Panc1 (cell line): Measurements from ENCODE around the gene IFITM1. TPM values are rescaled to one million over a fixed set of nuclear protein-coding genes. Genes with fewer than 3 reads are reported as not detected.

ENCODE experiments used
- ATAC-seq: fragments of 200-7000 bp; cut with Tn5 transposase; 2 replicates; pipeline ENCODE4 v1.9.1; 2020; ENCODE audit warnings: mild to moderate bottlenecking, moderate library complexity
- BruUV-seq: library from RNA; stranded (reverse); fragments of 400-500 nt; replicated peaks from 2 replicates; lab custom pipeline; 2021; lab: Mats Ljungman, UMichigan
- CTCF ChIA-PET: fragments of 300-600 bp; sonication (Branson Sonifier 250); formaldehyde crosslinking; loops from one replicate; lab custom pipeline; 2022; ENCODE audit warnings: antibody characterized with exemption; lab: Charles Lee
- POLR2A ChIA-PET: fragments of 300-600 bp; sonication (Branson Sonifier 250); formaldehyde crosslinking; loops from one replicate; lab custom pipeline; 2022; ENCODE audit warnings: antibody characterized with exemption; lab: Charles Lee
- DNase-seq: peaks from one replicate; pipeline ENCODE4 v3.0.0-alpha.2; 2010; ENCODE audit warnings: low read depth, low spot score
- H3K27ac ChIP-seq: 2 replicates; pipeline ENCODE4 v1.5.1; 2011; ENCODE audit warnings: mild to moderate bottlenecking, low read length, inconsistent platforms
- H3K27me3 ChIP-seq: fragments of 200-500 bp; sonication (Bioruptor generic); 2 replicates; pipeline ENCODE4 v1.6.0; 2014; ENCODE audit warnings: low read length, inconsistent platforms; ENCODE audit not compliant: control insufficient read depth, insufficient read depth
- H3K36me3 ChIP-seq: fragments of 200-500 bp; sonication (Bioruptor generic); 2 replicates; pipeline ENCODE4 v1.5.1; 2014; ENCODE audit warnings: inconsistent platforms, mild to moderate bottlenecking, low read length, moderate library complexity; ENCODE audit not compliant: control insufficient read depth, insufficient read depth
- H3K4me1 ChIP-seq: 2 replicates; pipeline ENCODE4 v1.5.1; 2011; ENCODE audit warnings: inconsistent platforms, mild to moderate bottlenecking, low read length, moderate library complexity; ENCODE audit not compliant: control insufficient read depth, insufficient read depth
- H3K4me3 ChIP-seq, 2 experiments: 2 replicates each; pipeline ENCODE4 v1.5.1; 2011 to 2012; ENCODE audit warnings: low read depth in 2 of 2, low read length in 2 of 2, mild to moderate bottlenecking in 2 of 2, inconsistent platforms in 1 of 2, moderate library complexity in 1 of 2
- H3K9me3 ChIP-seq: fragments of 200-500 bp; sonication (Bioruptor generic); 2 replicates; pipeline ENCODE4 v1.5.1; 2014; ENCODE audit warnings: low read depth, mild to moderate bottlenecking, inconsistent platforms, low read length, moderate library complexity; ENCODE audit not compliant: control insufficient read depth, insufficient read depth
- POLR2AphosphoS5 ChIP-seq: IDR thresholded peaks from 2 replicates; pipeline ENCODE4 v1.6.1; 2012; ENCODE audit warnings: mild to moderate bottlenecking, low read depth, low read length, moderate library complexity
- SIN3A ChIP-seq: IDR thresholded peaks from 2 replicates; pipeline ENCODE4 v1.6.1; 2012; ENCODE audit warnings: low read depth, mild to moderate bottlenecking, low read length, moderate library complexity, borderline replicate concordance; ENCODE audit not compliant: insufficient read depth
- TCF7L2 ChIP-seq: IDR thresholded peaks from 2 replicates; pipeline ENCODE4 v1.6.1; 2011; ENCODE audit warnings: mild to moderate bottlenecking, low read depth, low read length, inconsistent platforms
- in situ Hi-C: cut with HindIII; loops from 2 replicates; pipeline ENCODE4 v1.10.0; 2016; ENCODE audit warnings: low sequenced_read_pairs, low pct_unique_long_range_greater_than_20kb
- intact Hi-C: fragments of 100-400 bp; cut with micrococcal nuclease; formaldehyde crosslinking; loops from one replicate; pipeline ENCODE4 v1.10.0; 2022; ENCODE audit not compliant: unreplicated experiment
- total RNA-seq: library from RNA; stranded (reverse); gene quantifications from one replicate; pipeline ENCODE4 v1.2.1, GENCODE V29; 2021; ENCODE audit not compliant: unreplicated experiment
- TF ChIP-seq, protein P1 (sequence below): fragments of 450-650 bp; IDR thresholded peaks from 2 replicates; pipeline ENCODE4 v1.5.1; 2017; ENCODE audit warnings: mild to moderate bottlenecking
- TF ChIP-seq, protein P2 (sequence below), 2 experiments: IDR thresholded peaks; 2 replicates each; pipeline ENCODE4 v1.6.1; 2011 to 2012; ENCODE audit warnings: low read depth in 2 of 2, control low read depth in 1 of 2, low read length in 1 of 2, mild to moderate bottlenecking in 1 of 2, moderate library complexity in 1 of 2; ENCODE audit not compliant: insufficient read depth in 1 of 2

The IFITM1 gene
- total RNA-seq, 1 experiment from 2014 or later: 66.3 TPM

DNA sequence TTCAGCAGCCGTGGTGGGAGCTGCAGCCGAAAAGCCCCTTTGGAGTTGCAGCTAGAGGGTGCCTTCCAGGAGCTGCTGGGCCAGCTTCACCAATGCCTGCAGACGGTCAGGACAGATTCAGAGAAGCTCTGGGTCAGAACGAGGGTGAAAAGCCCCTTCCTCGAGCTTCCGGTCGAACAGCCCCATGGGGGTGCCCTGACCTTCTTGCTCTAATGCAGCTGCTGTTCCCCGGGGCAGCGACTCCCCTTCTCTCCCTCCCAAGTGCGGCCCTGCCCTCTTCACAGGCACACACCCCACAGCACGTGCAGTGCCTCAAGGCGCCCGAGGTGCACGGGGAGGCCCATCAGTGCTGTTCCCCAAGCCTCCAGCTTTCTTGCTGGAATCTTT, 16.5 kb downstream of the IFITM1 start:
- no TSS peak for BruUV-seq
- in situ Hi-C loops: no loop called here
- Histone ChIP-seq H3K4me1 (peaks cover 22% of the 10 kb centered on the region), H3K27ac (no peak overlapping the region), H3K9me3 (no peaks in the 10 kb centered on the region), H3K4me3 (no peak overlapping the region), H3K27me3 (no peaks in the 10 kb centered on the region), H3K36me3 (no peaks in the 10 kb centered on the region)
- intact Hi-C loops: no loop called here
- ATAC-seq (no peak), DNase-seq (no peak)
- TF ChIP-seq POLR2AphosphoS5 (no peak), TCF7L2 (no peak), SIN3A (no peak)
- TF ChIP-seq, protein P1, sequence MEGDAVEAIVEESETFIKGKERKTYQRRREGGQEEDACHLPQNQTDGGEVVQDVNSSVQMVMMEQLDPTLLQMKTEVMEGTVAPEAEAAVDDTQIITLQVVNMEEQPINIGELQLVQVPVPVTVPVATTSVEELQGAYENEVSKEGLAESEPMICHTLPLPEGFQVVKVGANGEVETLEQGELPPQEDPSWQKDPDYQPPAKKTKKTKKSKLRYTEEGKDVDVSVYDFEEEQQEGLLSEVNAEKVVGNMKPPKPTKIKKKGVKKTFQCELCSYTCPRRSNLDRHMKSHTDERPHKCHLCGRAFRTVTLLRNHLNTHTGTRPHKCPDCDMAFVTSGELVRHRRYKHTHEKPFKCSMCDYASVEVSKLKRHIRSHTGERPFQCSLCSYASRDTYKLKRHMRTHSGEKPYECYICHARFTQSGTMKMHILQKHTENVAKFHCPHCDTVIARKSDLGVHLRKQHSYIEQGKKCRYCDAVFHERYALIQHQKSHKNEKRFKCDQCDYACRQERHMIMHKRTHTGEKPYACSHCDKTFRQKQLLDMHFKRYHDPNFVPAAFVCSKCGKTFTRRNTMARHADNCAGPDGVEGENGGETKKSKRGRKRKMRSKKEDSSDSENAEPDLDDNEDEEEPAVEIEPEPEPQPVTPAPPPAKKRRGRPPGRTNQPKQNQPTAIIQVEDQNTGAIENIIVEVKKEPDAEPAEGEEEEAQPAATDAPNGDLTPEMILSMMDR: no peak
- TF ChIP-seq, protein P2, sequence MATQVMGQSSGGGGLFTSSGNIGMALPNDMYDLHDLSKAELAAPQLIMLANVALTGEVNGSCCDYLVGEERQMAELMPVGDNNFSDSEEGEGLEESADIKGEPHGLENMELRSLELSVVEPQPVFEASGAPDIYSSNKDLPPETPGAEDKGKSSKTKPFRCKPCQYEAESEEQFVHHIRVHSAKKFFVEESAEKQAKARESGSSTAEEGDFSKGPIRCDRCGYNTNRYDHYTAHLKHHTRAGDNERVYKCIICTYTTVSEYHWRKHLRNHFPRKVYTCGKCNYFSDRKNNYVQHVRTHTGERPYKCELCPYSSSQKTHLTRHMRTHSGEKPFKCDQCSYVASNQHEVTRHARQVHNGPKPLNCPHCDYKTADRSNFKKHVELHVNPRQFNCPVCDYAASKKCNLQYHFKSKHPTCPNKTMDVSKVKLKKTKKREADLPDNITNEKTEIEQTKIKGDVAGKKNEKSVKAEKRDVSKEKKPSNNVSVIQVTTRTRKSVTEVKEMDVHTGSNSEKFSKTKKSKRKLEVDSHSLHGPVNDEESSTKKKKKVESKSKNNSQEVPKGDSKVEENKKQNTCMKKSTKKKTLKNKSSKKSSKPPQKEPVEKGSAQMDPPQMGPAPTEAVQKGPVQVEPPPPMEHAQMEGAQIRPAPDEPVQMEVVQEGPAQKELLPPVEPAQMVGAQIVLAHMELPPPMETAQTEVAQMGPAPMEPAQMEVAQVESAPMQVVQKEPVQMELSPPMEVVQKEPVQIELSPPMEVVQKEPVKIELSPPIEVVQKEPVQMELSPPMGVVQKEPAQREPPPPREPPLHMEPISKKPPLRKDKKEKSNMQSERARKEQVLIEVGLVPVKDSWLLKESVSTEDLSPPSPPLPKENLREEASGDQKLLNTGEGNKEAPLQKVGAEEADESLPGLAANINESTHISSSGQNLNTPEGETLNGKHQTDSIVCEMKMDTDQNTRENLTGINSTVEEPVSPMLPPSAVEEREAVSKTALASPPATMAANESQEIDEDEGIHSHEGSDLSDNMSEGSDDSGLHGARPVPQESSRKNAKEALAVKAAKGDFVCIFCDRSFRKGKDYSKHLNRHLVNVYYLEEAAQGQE (IDR thresholded peaks at IDR 0.05; ENCODE audit: insufficient read depth in 1 of 2, low read depth in 2 of 2, low read length in 1 of 2): no peak
- ChIA-PET CTCF (no interaction called here), POLR2A (no interaction called here)

DNA sequence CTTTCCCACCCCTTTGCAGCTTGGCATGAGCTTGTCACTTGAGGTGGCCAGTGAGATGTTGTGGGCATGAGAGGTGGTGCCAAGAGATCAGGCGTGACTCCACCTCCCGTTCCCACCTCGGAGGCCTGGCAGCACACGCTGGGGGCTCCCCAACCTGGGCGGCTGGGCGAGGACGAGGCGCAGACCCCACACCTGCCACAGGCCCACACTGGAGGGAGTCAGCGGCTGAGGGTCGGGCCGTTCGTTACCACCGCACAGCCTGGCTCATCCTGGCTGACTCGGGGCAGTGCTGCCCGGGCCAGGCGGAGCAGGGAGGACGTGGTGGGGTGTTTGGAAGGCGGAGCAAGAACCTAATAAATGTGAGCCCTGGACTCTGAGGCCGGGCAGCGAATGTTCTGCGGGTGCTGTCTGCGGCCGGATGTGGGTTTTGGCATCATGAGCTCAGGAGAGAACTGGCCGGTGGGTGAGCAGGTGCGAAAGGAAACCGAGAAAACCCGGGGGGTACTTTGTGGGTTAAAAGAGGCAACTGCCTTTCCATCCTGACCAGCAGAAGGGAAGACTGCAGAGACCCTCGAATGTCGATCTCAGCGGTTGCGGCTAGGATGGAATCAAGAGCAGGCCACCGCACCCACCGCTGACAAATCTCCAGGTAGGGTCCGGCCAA, 17.0 kb downstream of the IFITM1 start:
- H3K36me3 ChIP-seq: no peaks in the 10 kb centered on the region
- TF ChIP-seq POLR2AphosphoS5: no peak
- TF ChIP-seq TCF7L2: no peak
- TF ChIP-seq, protein P2 (IDR thresholded peaks at IDR 0.05; ENCODE audit: insufficient read depth in 1 of 2, low read depth in 2 of 2, low read length in 1 of 2): no peak
- TF ChIP-seq, protein P1: no peak
- no peak for TF ChIP-seq SIN3A
- BruUV-seq: no TSS peak
- no peak overlapping the region for H3K27ac ChIP-seq
- in situ Hi-C loops: no loop called here
- intact Hi-C loops: no loop called here
- ChIA-PET CTCF (no interaction called here), POLR2A (no interaction called here)
- DNase-seq: no peak
- no peak overlapping the region for H3K4me3 ChIP-seq
- peaks cover 22% of the 10 kb centered on the region for H3K4me1 ChIP-seq
- ATAC-seq: no peak
- no peaks in the 10 kb centered on the region for H3K27me3 ChIP-seq
- no peaks in the 10 kb centered on the region for H3K9me3 ChIP-seq
